Ovary (tissue), 9 donors: Measurements from ENCODE around the gene DDX56. TPM values are rescaled to one million over a fixed set of nuclear protein-coding genes. Genes with fewer than 3 reads are reported as not detected.

ENCODE experiments used
- DNase-seq, 5 donors: peaks; one replicate each; pipeline ENCODE4 v3.0.0-alpha.2; 2019 to 2020
- H3K27ac ChIP-seq, 2 donors: fragments of 200-600 bp; one replicate each; pipeline versions ENCODE4 v1.5.1 to v1.8.0; 2019 to 2022
- H3K27me3 ChIP-seq: fragments of 200-600 bp; one replicate; pipeline ENCODE4 v1.8.0; 2022
- H3K36me3 ChIP-seq: fragments of 200-600 bp; sonication (generic); one replicate; pipeline ENCODE4 v1.5.1; 2019
- H3K4me1 ChIP-seq: one replicate; pipeline ENCODE4 v1.8.1; 2013; ENCODE audit warnings: mild to moderate bottlenecking, moderate library complexity; ENCODE audit not compliant: insufficient read depth
- H3K4me3 ChIP-seq: fragments of 200-600 bp; sonication (generic); one replicate; pipeline ENCODE4 v1.5.1; 2017
- H3K9me3 ChIP-seq, 2 donors: fragments of 200-600 bp in 1 of 2; sonication (generic) in 1 of 2; one replicate each; pipeline versions ENCODE4 v1.5.1 to v1.8.1; 2013 to 2019; ENCODE audit warnings: mild to moderate bottlenecking in 1 of 2, moderate library complexity in 1 of 2
- CTCF ChIP-seq, 3 donors: fragments of 450-650 bp in 2 of 3; fragments of 200-600 bp in 1 of 3; IDR thresholded peaks; one replicate each; pipeline versions ENCODE4 v1.5.1 to v1.8.0; 2016 to 2022; ENCODE audit warnings: antibody characterized with exemption in 3 of 3, mild to moderate bottlenecking in 1 of 3
- EP300 ChIP-seq: sonication (generic); formaldehyde crosslinking; IDR thresholded peaks from one replicate; pipeline ENCODE4 v1.6.1; 2017; ENCODE audit warnings: antibody characterized with exemption
- POLR2A ChIP-seq: fragments of 450-650 bp; IDR thresholded peaks from one replicate; pipeline ENCODE4 v1.6.1; 2017; ENCODE audit warnings: antibody characterized with exemption, mild to moderate bottlenecking, moderate library complexity
- WGBS, 3 donors: extraction: QIAGEN DNeasy Blood & Tissue Kit in 1 of 3; methylation state at CpG; one replicate each; pipeline versions ENCODE4 v1.1.5 to v1.1.7; 2013 to 2017; 5-methylcytosine and 5-hydroxymethylcytosine counted together
- intact Hi-C, 4 donors: fragments of 100-400 bp; cut with DNase I; formaldehyde crosslinking; loops; one replicate each; pipeline versions ENCODE4 v1.11.0 to v1.15.1; 2022 to 2023
- polyA plus RNA-seq, 2 donors: library from polyadenylated mRNA; stranded (reverse); fragments of 200-250 nt in 1 of 2; fragments of 350-450 nt in 1 of 2; fragmentation: Illumina TruSeq in 1 of 2; extraction: RNeasy Lipid Tissue Mini Kit (QIAGEN cat#74804) in 1 of 2; gene quantifications; one replicate each; pipeline ENCODE4 v1.2.3, GENCODE V29; 2013 to 2014
- total RNA-seq, 7 donors: library from RNA; depleted of rRNA in 2 of 7; stranded (reverse); fragments of >200 nt in 2 of 7; fragmentation: NEBNext Ultra II Directional in 3 of 7; extraction: Animal tissue kit (Norgen Biotek cat#: 25700) in 3 of 7; gene quantifications; one replicate each; pipeline versions ENCODE4 v1.1.0 to v1.2.4, GENCODE V29; 2016 to 2023
- donor health status: DM: no; HTN: no; CAD: no; lungs with moderate emphysema.
- donor health status: DM: no; HTN: no; CAD: no.
- donor health status: Bipolar disorder and iron deficiency.
- donor health status: DM: yes; HTN: yes; CAD: no.
- donor health status: DM: no; HTN: no; CAD: no.
- donor health status: DM: yes; HTN: yes; CAD: no.

DDX56 gene
- total and polyA plus RNA-seq, 9 donors: 33.6 to 78.4 (median 51.5) TPM

GRCh38 chr7:44572771-44573170 lies 937 bp downstream of the DDX56 start:
- peaks cover 6% of the 10 kb centered on the region for H3K4me1 ChIP-seq
- H3K4me3 ChIP-seq: peak overlapping the region; percentile 77
- no peak for DNase-seq
- intact Hi-C loops: no loop called here
- H3K27ac ChIP-seq: no peak overlapping the region
- H3K9me3 ChIP-seq: no peaks in the 10 kb centered on the region
- H3K27me3 ChIP-seq: no peaks in the 10 kb centered on the region
- TF ChIP-seq EP300 (no peak), CTCF (IDR thresholded peaks at IDR 0.05) (no peak), POLR2A (no peak)
- H3K36me3 ChIP-seq: no peaks in the 10 kb centered on the region
- WGBS, 3 donors: 51 to 66% (median 54%) methylated on average over 5 of the region's 5 CpGs

- H3K36me3 ChIP-seq: no peaks in the 10 kb centered on the region
- intact Hi-C loops: loop anchor here in 3 of 4 donors (5.0 to 10.0 kb wide), 2 partner anchors 325 to 328 kb away; no protein-coding TSS in a partner anchor
- WGBS, 3 donors: 80 to 86% (median 80%) methylated on average over 8 to 9 of the region's 9 CpGs
Observed at GRCh38 chr7:44569959-44570358, 3.7 kb downstream of the DDX56 start.

GRCh38 chr7:44568771-44569560 lies 4.7 kb downstream of the DDX56 start:
- Histone ChIP-seq H3K27me3 (no peaks in the 10 kb centered on the region), H3K36me3 (no peaks in the 10 kb centered on the region), H3K4me1 (peaks cover 6% of the 10 kb centered on the region), H3K27ac (no peak overlapping the region), H3K4me3 (no peak overlapping the region), H3K9me3 (no peaks in the 10 kb centered on the region)
- TF ChIP-seq EP300 (no peak), CTCF (IDR thresholded peaks at IDR 0.05) (no peak), POLR2A (no peak)
- intact Hi-C loops: loop anchor here in 3 of 4 donors (5.0 to 10.0 kb wide), 2 partner anchors 324 to 327 kb away; no protein-coding TSS in a partner anchor
- no peak for DNase-seq
- 85 to 87% (median 85%) methylated on average over 17 of the region's 17 CpGs for WGBS, 3 donors

More at GRCh38 chr7:44569959-44570358, 3.7 kb downstream of the DDX56 start:
- no peak overlapping the region for H3K27ac ChIP-seq
- no peak for TF ChIP-seq EP300
- no peak for TF ChIP-seq CTCF (IDR thresholded peaks at IDR 0.05)
- no peak for TF ChIP-seq POLR2A
- H3K9me3 ChIP-seq: no peaks in the 10 kb centered on the region
- H3K27me3 ChIP-seq: no peaks in the 10 kb centered on the region
- no peak overlapping the region for H3K4me3 ChIP-seq
- DNase-seq: no peak
- peaks cover 6% of the 10 kb centered on the region for H3K4me1 ChIP-seq

GRCh38 chr7:44567884-44568283 lies 5.8 kb downstream of the DDX56 start:
- peaks cover 4% of the 10 kb centered on the region for H3K4me1 ChIP-seq
- 91 to 94% (median 93%) methylated on average over 5 to 6 of the region's 6 CpGs for WGBS, 3 donors
- TF ChIP-seq EP300: no peak
- no peak overlapping the region for H3K4me3 ChIP-seq
- intact Hi-C loops: loop anchor here (2.0 to 10.0 kb wide), 3 partner anchors 323 to 326 kb away; no protein-coding TSS in a partner anchor
- H3K27me3 ChIP-seq: no peaks in the 10 kb centered on the region
- no peak overlapping the region for H3K27ac ChIP-seq
- H3K9me3 ChIP-seq: no peaks in the 10 kb centered on the region
- DNase-seq: no peak
- H3K36me3 ChIP-seq: no peaks in the 10 kb centered on the region

- H3K36me3 ChIP-seq: no peaks in the 10 kb centered on the region
- no peaks in the 10 kb centered on the region for H3K4me1 ChIP-seq
- intact Hi-C loops: loop anchor here (2.0 to 10.0 kb wide), 3 partner anchors 322 to 324 kb away; no protein-coding TSS in a partner anchor
Observed at GRCh38 chr7:44566680-44567079, 7.0 kb downstream of the DDX56 start.

More at GRCh38 chr7:44566680-44567079, 7.0 kb downstream of the DDX56 start:
- H3K27ac ChIP-seq: no peak overlapping the region
- no peaks in the 10 kb centered on the region for H3K9me3 ChIP-seq
- 87 to 94% (median 92%) methylated on average over 5 of the region's 5 CpGs for WGBS, 3 donors
- H3K27me3 ChIP-seq: no peaks in the 10 kb centered on the region
- H3K4me3 ChIP-seq: no peak overlapping the region
- no peak for DNase-seq
- TF ChIP-seq CTCF (IDR thresholded peaks at IDR 0.05) (no peak), EP300 (no peak), POLR2A (no peak)
